NCI-H1048 (cell line): ENCODE data around the gene KRT8.

Experiments used
- DNase-seq: peaks from one replicate; lab custom pipeline; 2025; lab: John Stamatoyannopoulos, UW

The KRT8 gene

DNA sequence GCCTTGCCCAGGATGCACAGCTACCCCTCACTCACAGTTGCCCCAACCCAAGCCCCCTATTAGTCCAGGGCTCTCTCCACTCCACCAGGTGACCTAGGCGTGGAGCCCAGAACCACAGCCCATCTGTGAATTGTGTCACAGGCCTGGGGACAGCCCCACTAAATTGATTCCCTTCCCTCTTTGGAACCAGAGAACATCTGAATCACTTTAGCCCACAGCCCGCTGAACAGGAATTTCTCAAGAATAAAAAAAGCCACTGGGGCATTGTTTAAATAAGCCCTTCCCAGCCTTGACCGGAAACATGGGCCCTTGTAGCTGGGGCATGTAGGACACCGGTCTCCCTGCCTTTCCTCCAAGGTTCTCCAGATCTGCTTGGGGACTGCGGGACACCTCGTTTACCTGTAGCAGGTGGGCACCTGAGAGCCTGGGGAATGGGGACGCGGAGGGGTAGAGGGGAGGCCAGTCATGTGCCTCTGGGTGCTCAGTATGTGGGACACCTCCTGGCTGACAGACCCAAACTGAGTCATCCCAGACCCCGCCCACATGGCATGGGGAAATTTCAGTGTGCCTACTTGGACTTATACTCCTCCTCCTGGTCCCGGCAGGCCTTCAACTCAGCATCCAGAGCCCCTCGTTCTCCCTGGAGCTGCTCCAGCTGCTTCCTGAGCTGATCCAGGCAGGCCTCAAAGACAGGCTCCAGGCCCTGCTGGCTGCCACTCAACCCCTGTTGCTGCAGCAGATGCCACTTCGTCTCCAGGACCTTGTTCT lies 57.4 kb downstream of the KRT8 start:
- no peak for DNase-seq
